GM23338 (cell line): ENCODE results near the gene SAMHD1. TPM values are rescaled to one million over a fixed set of nuclear protein-coding genes. Genes with fewer than 3 reads are reported as not detected.

ENCODE experiments used
- ATAC-seq: fragments of 200-7000 bp; cut with Tn5 transposase; 3 replicates; pipeline ENCODE4 v1.9.1; 2020
- DNase-seq: peaks from one replicate; pipeline ENCODE4 v3.0.0-alpha.2; 2015; ENCODE audit warnings: low spot score
- H2AFZ ChIP-seq: fragments of 200-600 bp; sonication (generic); 2 replicates; pipeline ENCODE4 v1.8.0; 2016; ENCODE audit warnings: antibody characterized with exemption, mild to moderate bottlenecking, moderate library complexity
- H3F3A ChIP-seq: fragments of 200-600 bp; sonication (generic); replicated peaks from 2 replicates; pipeline ENCODE4 v1.8.0; 2017; ENCODE audit warnings: antibody characterized with exemption, mixed run types, low read depth
- H3K27ac ChIP-seq: fragments of 200-600 bp; sonication (generic); 2 replicates; pipeline ENCODE4 v1.6.1; 2016; ENCODE audit warnings: low read depth
- H3K27me3 ChIP-seq: fragments of 200-600 bp; sonication (generic); 2 replicates; pipeline ENCODE4 v1.8.0; 2016; ENCODE audit warnings: mild to moderate bottlenecking, mixed run types, moderate library complexity; ENCODE audit not compliant: insufficient read depth
- H3K36me3 ChIP-seq: fragments of 200-600 bp; sonication (generic); 2 replicates; pipeline ENCODE4 v1.8.0; 2016; ENCODE audit warnings: mild to moderate bottlenecking; ENCODE audit not compliant: insufficient read depth
- H3K4me1 ChIP-seq: fragments of 200-600 bp; sonication (generic); 2 replicates; pipeline ENCODE4 v1.8.0; 2016; ENCODE audit warnings: mild to moderate bottlenecking, moderate library complexity; ENCODE audit not compliant: insufficient read depth
- H3K4me2 ChIP-seq: fragments of 200-600 bp; sonication (generic); 2 replicates; pipeline ENCODE4 v1.7.1; 2017; ENCODE audit warnings: mixed run types
- H3K4me3 ChIP-seq: fragments of 200-600 bp; sonication (generic); 2 replicates; pipeline ENCODE4 v1.6.1; 2016; ENCODE audit warnings: mixed run types
- H3K79me2 ChIP-seq: fragments of 200-600 bp; sonication (generic); replicated peaks from 2 replicates; pipeline ENCODE4 v1.8.0; 2017; ENCODE audit warnings: mild to moderate bottlenecking; ENCODE audit not compliant: insufficient read depth
- H3K9me2 ChIP-seq: fragments of 200-600 bp; sonication (generic); 2 replicates; pipeline ENCODE4 v1.8.0; 2017; ENCODE audit not compliant: insufficient read depth
- H4K20me1 ChIP-seq: fragments of 200-600 bp; sonication (generic); replicated peaks from 2 replicates; pipeline ENCODE4 v1.8.0; 2017; ENCODE audit warnings: mild to moderate bottlenecking; ENCODE audit not compliant: insufficient read depth
- H3K27ac Mint-ChIP-seq: 2 replicates; pipeline ENCODE4 v1.8.0; 2020; ENCODE audit warnings: inconsistent platforms, mild to moderate bottlenecking, moderate library complexity, mixed read lengths
- H3K27me3 Mint-ChIP-seq: 3 replicates; pipeline ENCODE4 v1.8.0; 2022; ENCODE audit warnings: low read depth, mild to moderate bottlenecking, moderate library complexity, mixed read lengths, inconsistent platforms; ENCODE audit not compliant: insufficient read depth, poor library complexity
- H3K36me3 Mint-ChIP-seq: 3 replicates; pipeline ENCODE4 v1.8.0; 2021; ENCODE audit warnings: low read depth, mild to moderate bottlenecking, inconsistent platforms, moderate library complexity, mixed read lengths
- H3K4me1 Mint-ChIP-seq: 3 replicates; pipeline ENCODE4 v1.8.0; 2020; ENCODE audit warnings: mild to moderate bottlenecking, inconsistent platforms, mixed read lengths
- H3K4me3 Mint-ChIP-seq: 3 replicates; pipeline ENCODE4 v1.8.0; 2021; ENCODE audit warnings: moderate library complexity, mild to moderate bottlenecking, inconsistent platforms, mixed read lengths
- H3K9me3 Mint-ChIP-seq: 3 replicates; pipeline ENCODE4 v1.8.0; 2020; ENCODE audit warnings: moderate library complexity, mild to moderate bottlenecking, inconsistent platforms, mixed read lengths
- CREB1 ChIP-seq: fragments of 250-450 bp; sonication (Bioruptor Pico); IDR thresholded peaks from 2 replicates; pipeline ENCODE4 v1.5.0; 2020; ENCODE audit warnings: low read depth, mild to moderate bottlenecking, moderate library complexity
- EZH2 ChIP-seq: fragments of 200-600 bp; sonication (generic); IDR thresholded peaks from one replicate; pipeline ENCODE4 v1.8.0; 2017; ENCODE audit warnings: antibody characterized with exemption, mild to moderate bottlenecking, low read depth; ENCODE audit not compliant: unreplicated experiment
- EZH2phosphoT487 ChIP-seq: fragments of 200-600 bp; sonication (generic); IDR thresholded peaks from one replicate; pipeline ENCODE4 v1.8.1; 2018; ENCODE audit warnings: antibody characterized with exemption; ENCODE audit not compliant: unreplicated experiment
- JUNB ChIP-seq: IDR thresholded peaks from one replicate; pipeline ENCODE4 v1.6.1; 2016; ENCODE audit warnings: antibody characterized with exemption; ENCODE audit not compliant: unreplicated experiment
- NANOG ChIP-seq: IDR thresholded peaks from 2 replicates; pipeline ENCODE4 v1.6.1; 2016; ENCODE audit warnings: antibody characterized with exemption, borderline replicate concordance
- POLR2AphosphoS5 ChIP-seq: IDR thresholded peaks from 2 replicates; pipeline ENCODE4 v1.6.1; 2016; ENCODE audit warnings: antibody characterized with exemption, low read depth
- STAT1 ChIP-seq: IDR thresholded peaks from one replicate; pipeline ENCODE4 v1.6.1; 2016; ENCODE audit warnings: antibody characterized with exemption; ENCODE audit not compliant: unreplicated experiment
- ZNF114 ChIP-seq: fragments of 250-450 bp; sonication (Bioruptor Pico); IDR thresholded peaks from 2 replicates; pipeline ENCODE4 v1.5.0; 2020; ENCODE audit warnings: mild to moderate bottlenecking, moderate library complexity
- ZNF331 ChIP-seq: fragments of 250-450 bp; sonication (Bioruptor Pico); IDR thresholded peaks from 2 replicates; pipeline ENCODE4 v1.5.0; 2020; ENCODE audit warnings: low read depth, mild to moderate bottlenecking, moderate library complexity
- polyA plus RNA-seq: library from polyadenylated mRNA; unstranded; fragments of >200 nt; fragmentation: Nextera tagmentation; extraction: Ambion mirVana; gene quantifications from 2 replicates; pipeline ENCODE4 v1.2.1, GENCODE V29; 2016
- total RNA-seq: library from RNA; depleted of rRNA; stranded (reverse); fragments of >200 nt; shearing (Covaris generic); gene quantifications from 2 replicates; pipeline ENCODE4 v1.2.3, GENCODE V29; 2014
- TF ChIP-seq, protein P1 (sequence below), 2 experiments: fragments of 200-600 bp in 1 of 2; sonication (generic) in 1 of 2; conservative IDR thresholded peaks; 2 replicates each; pipeline versions ENCODE4 v1.5.1 to v1.6.1; 2016 to 2017; ENCODE audit warnings: antibody characterized with exemption in 2 of 2, low read depth in 2 of 2, mild to moderate bottlenecking in 2 of 2, moderate library complexity in 1 of 2
- TF ChIP-seq, protein P2 (sequence below): IDR thresholded peaks from one replicate; pipeline ENCODE4 v1.6.1; 2018; ENCODE audit warnings: antibody characterized with exemption; ENCODE audit not compliant: unreplicated experiment
- TF ChIP-seq, protein P3 (sequence below): IDR thresholded peaks from 2 replicates; pipeline ENCODE4 v1.6.1; 2016; ENCODE audit warnings: antibody characterized with exemption
- TF ChIP-seq, protein P4 (sequence below): fragments of 250-450 bp; sonication (Bioruptor Pico); IDR thresholded peaks from 2 replicates; pipeline ENCODE4 v1.5.0; 2020; ENCODE audit warnings: mild to moderate bottlenecking, moderate library complexity

Gene SAMHD1
- total and polyA plus RNA-seq, 2 experiments from 2014 or later: 21.9 to 45.4 TPM

DNA sequence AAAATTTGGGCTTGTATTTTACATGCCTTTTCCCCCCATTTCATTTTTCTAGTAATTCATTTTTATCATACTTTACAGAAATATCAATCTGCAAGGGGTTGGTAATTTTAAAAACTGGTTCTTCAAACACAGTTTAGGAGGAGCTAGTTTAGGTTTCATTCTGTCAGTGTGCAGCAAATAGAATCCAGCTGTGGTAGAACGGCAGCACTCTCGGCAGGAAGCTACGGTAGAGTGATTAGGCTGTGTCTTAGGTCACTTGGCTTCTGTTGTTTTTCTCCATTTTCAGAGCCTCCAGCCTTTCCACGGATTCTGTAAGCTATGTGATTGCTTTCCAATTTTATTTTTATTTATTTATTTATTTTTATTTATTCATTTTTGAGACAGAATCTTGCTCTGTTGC is 42.9 kb downstream of the SAMHD1 start:
- H3K4me2 ChIP-seq: no peak overlapping the region
- Mint-ChIP-seq H3K4me3 (no peak overlapping the region), H3K4me1 (peaks cover 14% of the 10 kb centered on the region), H3K36me3 (peaks cover 30% of the 10 kb centered on the region), H3K27ac (no peak overlapping the region), H3K9me3 (no peaks in the 10 kb centered on the region), H3K27me3 (peaks cover 4% of the 10 kb centered on the region)
- DNase-seq: no peak
- H3K4me3 ChIP-seq: no peak overlapping the region
- H3K27ac ChIP-seq: no peak overlapping the region
- H3K79me2 ChIP-seq: no peaks in the 10 kb centered on the region
- peaks cover 10% of the 10 kb centered on the region for H3K4me1 ChIP-seq
- H3K27me3 ChIP-seq: no peaks in the 10 kb centered on the region
- no peak overlapping the region for H2AFZ ChIP-seq
- no peaks in the 10 kb centered on the region for H3F3A ChIP-seq
- H3K36me3 ChIP-seq: no peaks in the 10 kb centered on the region
- TF ChIP-seq EZH2phosphoT487 (no peak), ZNF331 (CRISPR knock-in tag) (no peak), ZNF114 (CRISPR knock-in tag) (no peak), NANOG (no peak), POLR2AphosphoS5 (no peak), CREB1 (no peak), EZH2 (no peak), STAT1 (no peak), JUNB (no peak)
- TF ChIP-seq, protein P1, sequence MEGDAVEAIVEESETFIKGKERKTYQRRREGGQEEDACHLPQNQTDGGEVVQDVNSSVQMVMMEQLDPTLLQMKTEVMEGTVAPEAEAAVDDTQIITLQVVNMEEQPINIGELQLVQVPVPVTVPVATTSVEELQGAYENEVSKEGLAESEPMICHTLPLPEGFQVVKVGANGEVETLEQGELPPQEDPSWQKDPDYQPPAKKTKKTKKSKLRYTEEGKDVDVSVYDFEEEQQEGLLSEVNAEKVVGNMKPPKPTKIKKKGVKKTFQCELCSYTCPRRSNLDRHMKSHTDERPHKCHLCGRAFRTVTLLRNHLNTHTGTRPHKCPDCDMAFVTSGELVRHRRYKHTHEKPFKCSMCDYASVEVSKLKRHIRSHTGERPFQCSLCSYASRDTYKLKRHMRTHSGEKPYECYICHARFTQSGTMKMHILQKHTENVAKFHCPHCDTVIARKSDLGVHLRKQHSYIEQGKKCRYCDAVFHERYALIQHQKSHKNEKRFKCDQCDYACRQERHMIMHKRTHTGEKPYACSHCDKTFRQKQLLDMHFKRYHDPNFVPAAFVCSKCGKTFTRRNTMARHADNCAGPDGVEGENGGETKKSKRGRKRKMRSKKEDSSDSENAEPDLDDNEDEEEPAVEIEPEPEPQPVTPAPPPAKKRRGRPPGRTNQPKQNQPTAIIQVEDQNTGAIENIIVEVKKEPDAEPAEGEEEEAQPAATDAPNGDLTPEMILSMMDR (conservative IDR thresholded peaks at IDR 0.05; ENCODE audit: low read depth in 2 of 2): no peak
- TF ChIP-seq, protein P2, sequence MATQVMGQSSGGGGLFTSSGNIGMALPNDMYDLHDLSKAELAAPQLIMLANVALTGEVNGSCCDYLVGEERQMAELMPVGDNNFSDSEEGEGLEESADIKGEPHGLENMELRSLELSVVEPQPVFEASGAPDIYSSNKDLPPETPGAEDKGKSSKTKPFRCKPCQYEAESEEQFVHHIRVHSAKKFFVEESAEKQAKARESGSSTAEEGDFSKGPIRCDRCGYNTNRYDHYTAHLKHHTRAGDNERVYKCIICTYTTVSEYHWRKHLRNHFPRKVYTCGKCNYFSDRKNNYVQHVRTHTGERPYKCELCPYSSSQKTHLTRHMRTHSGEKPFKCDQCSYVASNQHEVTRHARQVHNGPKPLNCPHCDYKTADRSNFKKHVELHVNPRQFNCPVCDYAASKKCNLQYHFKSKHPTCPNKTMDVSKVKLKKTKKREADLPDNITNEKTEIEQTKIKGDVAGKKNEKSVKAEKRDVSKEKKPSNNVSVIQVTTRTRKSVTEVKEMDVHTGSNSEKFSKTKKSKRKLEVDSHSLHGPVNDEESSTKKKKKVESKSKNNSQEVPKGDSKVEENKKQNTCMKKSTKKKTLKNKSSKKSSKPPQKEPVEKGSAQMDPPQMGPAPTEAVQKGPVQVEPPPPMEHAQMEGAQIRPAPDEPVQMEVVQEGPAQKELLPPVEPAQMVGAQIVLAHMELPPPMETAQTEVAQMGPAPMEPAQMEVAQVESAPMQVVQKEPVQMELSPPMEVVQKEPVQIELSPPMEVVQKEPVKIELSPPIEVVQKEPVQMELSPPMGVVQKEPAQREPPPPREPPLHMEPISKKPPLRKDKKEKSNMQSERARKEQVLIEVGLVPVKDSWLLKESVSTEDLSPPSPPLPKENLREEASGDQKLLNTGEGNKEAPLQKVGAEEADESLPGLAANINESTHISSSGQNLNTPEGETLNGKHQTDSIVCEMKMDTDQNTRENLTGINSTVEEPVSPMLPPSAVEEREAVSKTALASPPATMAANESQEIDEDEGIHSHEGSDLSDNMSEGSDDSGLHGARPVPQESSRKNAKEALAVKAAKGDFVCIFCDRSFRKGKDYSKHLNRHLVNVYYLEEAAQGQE: no peak
- TF ChIP-seq, protein P3, sequence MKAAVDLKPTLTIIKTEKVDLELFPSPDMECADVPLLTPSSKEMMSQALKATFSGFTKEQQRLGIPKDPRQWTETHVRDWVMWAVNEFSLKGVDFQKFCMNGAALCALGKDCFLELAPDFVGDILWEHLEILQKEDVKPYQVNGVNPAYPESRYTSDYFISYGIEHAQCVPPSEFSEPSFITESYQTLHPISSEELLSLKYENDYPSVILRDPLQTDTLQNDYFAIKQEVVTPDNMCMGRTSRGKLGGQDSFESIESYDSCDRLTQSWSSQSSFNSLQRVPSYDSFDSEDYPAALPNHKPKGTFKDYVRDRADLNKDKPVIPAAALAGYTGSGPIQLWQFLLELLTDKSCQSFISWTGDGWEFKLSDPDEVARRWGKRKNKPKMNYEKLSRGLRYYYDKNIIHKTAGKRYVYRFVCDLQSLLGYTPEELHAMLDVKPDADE: no peak
- TF ChIP-seq, protein P4, sequence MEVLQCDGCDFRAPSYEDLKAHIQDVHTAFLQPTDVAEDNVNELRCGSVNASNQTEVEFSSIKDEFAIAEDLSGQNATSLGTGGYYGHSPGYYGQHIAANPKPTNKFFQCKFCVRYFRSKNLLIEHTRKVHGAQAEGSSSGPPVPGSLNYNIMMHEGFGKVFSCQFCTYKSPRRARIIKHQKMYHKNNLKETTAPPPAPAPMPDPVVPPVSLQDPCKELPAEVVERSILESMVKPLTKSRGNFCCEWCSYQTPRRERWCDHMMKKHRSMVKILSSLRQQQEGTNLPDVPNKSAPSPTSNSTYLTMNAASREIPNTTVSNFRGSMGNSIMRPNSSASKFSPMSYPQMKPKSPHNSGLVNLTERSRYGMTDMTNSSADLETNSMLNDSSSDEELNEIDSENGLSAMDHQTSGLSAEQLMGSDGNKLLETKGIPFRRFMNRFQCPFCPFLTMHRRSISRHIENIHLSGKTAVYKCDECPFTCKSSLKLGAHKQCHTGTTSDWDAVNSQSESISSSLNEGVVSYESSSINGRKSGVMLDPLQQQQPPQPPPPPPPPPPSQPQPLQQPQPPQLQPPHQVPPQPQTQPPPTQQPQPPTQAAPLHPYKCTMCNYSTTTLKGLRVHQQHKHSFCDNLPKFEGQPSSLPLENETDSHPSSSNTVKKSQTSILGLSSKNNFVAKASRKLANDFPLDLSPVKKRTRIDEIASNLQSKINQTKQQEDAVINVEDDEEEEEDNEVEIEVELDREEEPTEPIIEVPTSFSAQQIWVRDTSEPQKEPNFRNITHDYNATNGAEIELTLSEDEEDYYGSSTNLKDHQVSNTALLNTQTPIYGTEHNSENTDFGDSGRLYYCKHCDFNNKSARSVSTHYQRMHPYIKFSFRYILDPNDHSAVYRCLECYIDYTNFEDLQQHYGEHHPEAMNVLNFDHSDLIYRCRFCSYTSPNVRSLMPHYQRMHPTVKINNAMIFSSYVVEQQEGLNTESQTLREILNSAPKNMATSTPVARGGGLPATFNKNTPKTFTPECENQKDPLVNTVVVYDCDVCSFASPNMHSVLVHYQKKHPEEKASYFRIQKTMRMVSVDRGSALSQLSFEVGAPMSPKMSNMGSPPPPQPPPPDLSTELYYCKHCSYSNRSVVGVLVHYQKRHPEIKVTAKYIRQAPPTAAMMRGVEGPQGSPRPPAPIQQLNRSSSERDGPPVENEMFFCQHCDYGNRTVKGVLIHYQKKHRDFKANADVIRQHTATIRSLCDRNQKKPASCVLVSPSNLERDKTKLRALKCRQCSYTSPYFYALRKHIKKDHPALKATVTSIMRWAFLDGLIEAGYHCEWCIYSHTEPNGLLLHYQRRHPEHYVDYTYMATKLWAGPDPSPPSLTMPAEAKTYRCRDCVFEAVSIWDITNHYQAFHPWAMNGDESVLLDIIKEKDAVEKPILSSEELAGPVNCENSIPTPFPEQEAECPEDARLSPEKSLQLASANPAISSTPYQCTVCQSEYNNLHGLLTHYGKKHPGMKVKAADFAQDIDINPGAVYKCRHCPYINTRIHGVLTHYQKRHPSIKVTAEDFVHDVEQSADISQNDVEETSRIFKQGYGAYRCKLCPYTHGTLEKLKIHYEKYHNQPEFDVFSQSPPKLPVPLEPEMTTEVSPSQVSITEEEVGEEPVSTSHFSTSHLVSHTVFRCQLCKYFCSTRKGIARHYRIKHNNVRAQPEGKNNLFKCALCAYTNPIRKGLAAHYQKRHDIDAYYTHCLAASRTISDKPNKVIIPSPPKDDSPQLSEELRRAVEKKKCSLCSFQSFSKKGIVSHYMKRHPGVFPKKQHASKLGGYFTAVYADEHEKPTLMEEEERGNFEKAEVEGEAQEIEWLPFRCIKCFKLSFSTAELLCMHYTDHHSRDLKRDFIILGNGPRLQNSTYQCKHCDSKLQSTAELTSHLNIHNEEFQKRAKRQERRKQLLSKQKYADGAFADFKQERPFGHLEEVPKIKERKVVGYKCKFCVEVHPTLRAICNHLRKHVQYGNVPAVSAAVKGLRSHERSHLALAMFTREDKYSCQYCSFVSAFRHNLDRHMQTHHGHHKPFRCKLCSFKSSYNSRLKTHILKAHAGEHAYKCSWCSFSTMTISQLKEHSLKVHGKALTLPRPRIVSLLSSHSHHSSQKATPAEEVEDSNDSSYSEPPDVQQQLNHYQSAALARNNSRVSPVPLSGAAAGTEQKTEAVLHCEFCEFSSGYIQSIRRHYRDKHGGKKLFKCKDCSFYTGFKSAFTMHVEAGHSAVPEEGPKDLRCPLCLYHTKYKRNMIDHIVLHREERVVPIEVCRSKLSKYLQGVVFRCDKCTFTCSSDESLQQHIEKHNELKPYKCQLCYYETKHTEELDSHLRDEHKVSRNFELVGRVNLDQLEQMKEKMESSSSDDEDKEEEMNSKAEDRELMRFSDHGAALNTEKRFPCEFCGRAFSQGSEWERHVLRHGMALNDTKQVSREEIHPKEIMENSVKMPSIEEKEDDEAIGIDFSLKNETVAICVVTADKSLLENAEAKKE (CRISPR knock-in tag): no peak
- no peak for ATAC-seq
- H4K20me1 ChIP-seq: no peaks in the 10 kb centered on the region
- no peaks in the 10 kb centered on the region for H3K9me2 ChIP-seq
